H1 (cell line): ENCODE data around the gene PRADC1. TPM values are rescaled to one million over a fixed set of nuclear protein-coding genes. Genes with fewer than 3 reads are reported as not detected.

Experiments
- EGR1 ChIP-seq: IDR thresholded peaks from 2 replicates; pipeline ENCODE4 v1.6.1; 2011; ENCODE audit warnings: low read depth, low read length, borderline replicate concordance
- EP300 ChIP-seq, 2 experiments: IDR thresholded peaks; 1 replicate in 1 of 2; 2 replicates in 1 of 2; pipeline ENCODE4 v1.6.1; 2011 to 2012; ENCODE audit warnings: low read depth in 2 of 2, low read length in 2 of 2, mild to moderate bottlenecking in 2 of 2, borderline replicate concordance in 1 of 2, inconsistent platforms in 1 of 2, moderate library complexity in 1 of 2
- GABPA ChIP-seq: IDR thresholded peaks from 2 replicates; pipeline ENCODE4 v1.6.1; 2011; ENCODE audit warnings: mild to moderate bottlenecking, low read length, moderate library complexity, borderline replicate concordance; ENCODE audit not compliant: insufficient read depth
- HDAC2 ChIP-seq, 2 experiments: fragments of 300-600 bp in 1 of 2; sonication (generic) in 1 of 2; IDR thresholded peaks; 2 replicates each; pipeline ENCODE4 v1.6.1; 2011 to 2012; ENCODE audit warnings: low read depth in 2 of 2, low read length in 2 of 2, mild to moderate bottlenecking in 2 of 2, moderate library complexity in 2 of 2, borderline replicate concordance in 1 of 2, inconsistent platforms in 1 of 2
- JUND ChIP-seq: IDR thresholded peaks from 2 replicates; pipeline ENCODE4 v1.6.1; 2011; ENCODE audit warnings: mild to moderate bottlenecking, improper control_type of control experiment, low read length
- KDM4A ChIP-seq: IDR thresholded peaks from one replicate; pipeline ENCODE4 v1.7.1; 2012; ENCODE audit warnings: low read depth, mild to moderate bottlenecking, moderate library complexity, low read length, inconsistent platforms; ENCODE audit not compliant: severe bottlenecking
- KDM5A ChIP-seq: fragments of 200-600 bp; IDR thresholded peaks from 2 replicates; pipeline ENCODE4 v1.7.1; 2012; ENCODE audit warnings: mild to moderate bottlenecking, low read length, inconsistent platforms, mixed read lengths
- POLR2AphosphoS5 ChIP-seq: IDR thresholded peaks from 2 replicates; pipeline ENCODE4 v1.6.1; 2011; ENCODE audit warnings: low read depth, low read length
- SIN3A ChIP-seq, 2 experiments: IDR thresholded peaks in 1 of 2; conservative IDR thresholded peaks in 1 of 2; 2 replicates each; pipeline ENCODE4 v1.6.1; 2011 to 2012; ENCODE audit warnings: low read length in 2 of 2, improper control_type of control experiment in 1 of 2, low read depth in 1 of 2, mild to moderate bottlenecking in 1 of 2
- polyA plus RNA-seq, 7 experiments: library from polyadenylated mRNA; depleted of rRNA in 3 of 7; stranded (reverse) in 5 of 7; unstranded in 2 of 7; fragments of >200 nt in 5 of 7; fragments of 200-250 nt in 2 of 7; gene quantifications; 1 replicate in 5 of 7; 2 replicates in 1 of 7; 4 replicates in 1 of 7; pipeline versions ENCODE4 v1.2.1 to v1.2.3, GENCODE V29; 2011 to 2013; ENCODE audit warnings: missing spikeins in 2 of 7, mixed read lengths in 2 of 7
- total RNA-seq: library from RNA; stranded (reverse); fragmentation: NEBNext Ultra II Directional; extraction: Animal tissue kit (Norgen Biotek cat#: 25700); gene quantifications from 2 replicates; pipeline ENCODE4 v1.2.1, GENCODE V29; 2021
- TF ChIP-seq, protein P1 (sequence below): IDR thresholded peaks from 2 replicates; pipeline ENCODE4 v1.6.1; 2012; ENCODE audit warnings: inconsistent platforms
- TF ChIP-seq, protein P2 (sequence below), 3 experiments: IDR thresholded peaks; 1 replicate in 2 of 3; 2 replicates in 1 of 3; pipeline versions ENCODE4 v1.5.1 to v1.6.1; 2011; ENCODE audit warnings: low read length in 3 of 3, mild to moderate bottlenecking in 3 of 3, inconsistent platforms in 2 of 3, low read depth in 1 of 3, moderate library complexity in 1 of 3; ENCODE audit not compliant: insufficient read depth in 1 of 3; ENCODE audit errors: control extremely low read depth in 1 of 3

The PRADC1 gene
- total and polyA plus RNA-seq, 2 of the 8 experiments (the other 6 are each of a cell fraction or from before 2014, with no cell fraction given), result 8.9 to 13.1 TPM

DNA sequence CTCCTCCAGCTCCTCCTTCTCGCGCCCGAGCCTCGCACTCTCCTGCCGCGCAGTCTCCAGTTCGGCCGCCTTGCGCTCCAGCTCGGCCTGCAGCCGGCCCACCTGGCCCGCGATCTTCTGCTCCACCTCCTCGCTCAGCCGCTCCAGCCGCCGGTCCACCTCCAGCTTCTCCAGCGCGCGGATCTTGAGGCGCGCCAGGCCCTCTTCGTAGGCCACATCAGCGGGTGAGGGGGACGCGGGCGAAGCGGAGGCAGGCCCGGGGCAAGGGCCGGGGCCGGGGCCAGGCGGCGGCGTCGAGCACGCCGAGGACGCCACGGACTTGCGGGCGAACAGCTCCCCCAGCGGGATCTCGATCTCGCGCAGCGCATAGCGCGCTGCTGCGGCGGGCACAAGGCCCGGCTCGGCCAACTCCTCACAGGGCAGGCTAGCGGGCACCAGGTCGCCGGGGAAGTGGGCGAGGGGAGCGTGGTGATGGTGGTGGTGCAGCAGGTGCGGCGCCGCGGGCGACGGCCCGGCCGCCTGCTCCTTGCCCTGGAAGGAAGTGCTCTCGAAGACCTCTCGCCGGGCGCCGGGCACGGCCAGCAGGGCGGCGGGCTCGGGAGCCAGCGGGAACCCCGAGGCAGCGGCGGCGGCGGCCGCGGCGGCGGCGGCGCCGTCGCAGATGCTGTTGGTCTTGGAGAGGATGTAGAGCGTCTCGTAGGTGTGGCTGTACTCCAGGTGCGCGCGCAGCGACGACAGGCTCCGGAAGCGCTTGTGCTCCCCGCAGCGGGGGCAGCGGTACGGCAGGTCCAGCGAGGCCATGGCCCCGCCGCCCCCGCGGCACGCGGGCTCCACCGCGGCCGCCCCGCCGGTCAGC is 36.0 kb upstream of the PRADC1 start (continued):
- TF ChIP-seq EP300 (IDR thresholded peaks at IDR 0.05; ENCODE audit: borderline replicate concordance in 1 of 2, low read depth in 2 of 2, low read length in 2 of 2) (peak in 1 of 2 experiments; percentile 84; a peak in 1 of 3 replicates), EGR1 (peak; percentile 51; the same call in 1 of the 2 replicates), KDM4A (peak; percentile 84), JUND (no peak), GABPA (no peak), KDM5A (no peak), SIN3A (conservative IDR thresholded peaks at IDR 0.05 in 1 of 2, IDR thresholded peaks at IDR 0.05 in 1 of 2; ENCODE audit: low read depth in 1 of 2, low read length in 2 of 2) (0 out of 4 replicates have a peak, but pooled peaks of 1 of the 2 experiments have one; percentile 24), POLR2AphosphoS5 (no peak), HDAC2 (IDR thresholded peaks at IDR 0.05; ENCODE audit: borderline replicate concordance in 1 of 2, low read depth in 2 of 2, low read length in 2 of 2) (peak in 1 of 2 experiments; percentile 83; a peak in 1 of 4 replicates)
- TF ChIP-seq, protein P1, sequence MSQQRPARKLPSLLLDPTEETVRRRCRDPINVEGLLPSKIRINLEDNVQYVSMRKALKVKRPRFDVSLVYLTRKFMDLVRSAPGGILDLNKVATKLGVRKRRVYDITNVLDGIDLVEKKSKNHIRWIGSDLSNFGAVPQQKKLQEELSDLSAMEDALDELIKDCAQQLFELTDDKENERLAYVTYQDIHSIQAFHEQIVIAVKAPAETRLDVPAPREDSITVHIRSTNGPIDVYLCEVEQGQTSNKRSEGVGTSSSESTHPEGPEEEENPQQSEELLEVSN, result peak; percentile 94
- TF ChIP-seq, protein P2, sequence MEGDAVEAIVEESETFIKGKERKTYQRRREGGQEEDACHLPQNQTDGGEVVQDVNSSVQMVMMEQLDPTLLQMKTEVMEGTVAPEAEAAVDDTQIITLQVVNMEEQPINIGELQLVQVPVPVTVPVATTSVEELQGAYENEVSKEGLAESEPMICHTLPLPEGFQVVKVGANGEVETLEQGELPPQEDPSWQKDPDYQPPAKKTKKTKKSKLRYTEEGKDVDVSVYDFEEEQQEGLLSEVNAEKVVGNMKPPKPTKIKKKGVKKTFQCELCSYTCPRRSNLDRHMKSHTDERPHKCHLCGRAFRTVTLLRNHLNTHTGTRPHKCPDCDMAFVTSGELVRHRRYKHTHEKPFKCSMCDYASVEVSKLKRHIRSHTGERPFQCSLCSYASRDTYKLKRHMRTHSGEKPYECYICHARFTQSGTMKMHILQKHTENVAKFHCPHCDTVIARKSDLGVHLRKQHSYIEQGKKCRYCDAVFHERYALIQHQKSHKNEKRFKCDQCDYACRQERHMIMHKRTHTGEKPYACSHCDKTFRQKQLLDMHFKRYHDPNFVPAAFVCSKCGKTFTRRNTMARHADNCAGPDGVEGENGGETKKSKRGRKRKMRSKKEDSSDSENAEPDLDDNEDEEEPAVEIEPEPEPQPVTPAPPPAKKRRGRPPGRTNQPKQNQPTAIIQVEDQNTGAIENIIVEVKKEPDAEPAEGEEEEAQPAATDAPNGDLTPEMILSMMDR (IDR thresholded peaks at IDR 0.05; ENCODE audit: control extremely low read depth in 1 of 3, insufficient read depth in 1 of 3, low read depth in 1 of 3, low read length in 3 of 3), result peak in 2 of 3 experiments; percentile 10 to 12; a peak in 2 of 4 replicates
